ENCODE measurements around the gene RBFOX2. TPM values are rescaled to one million over a fixed set of nuclear protein-coding genes. Genes with fewer than 3 reads are reported as not detected.

The RBFOX2 gene
- total RNA-seq, 2 donors from 2014 or later, result 104 to 120 TPM

DNA sequence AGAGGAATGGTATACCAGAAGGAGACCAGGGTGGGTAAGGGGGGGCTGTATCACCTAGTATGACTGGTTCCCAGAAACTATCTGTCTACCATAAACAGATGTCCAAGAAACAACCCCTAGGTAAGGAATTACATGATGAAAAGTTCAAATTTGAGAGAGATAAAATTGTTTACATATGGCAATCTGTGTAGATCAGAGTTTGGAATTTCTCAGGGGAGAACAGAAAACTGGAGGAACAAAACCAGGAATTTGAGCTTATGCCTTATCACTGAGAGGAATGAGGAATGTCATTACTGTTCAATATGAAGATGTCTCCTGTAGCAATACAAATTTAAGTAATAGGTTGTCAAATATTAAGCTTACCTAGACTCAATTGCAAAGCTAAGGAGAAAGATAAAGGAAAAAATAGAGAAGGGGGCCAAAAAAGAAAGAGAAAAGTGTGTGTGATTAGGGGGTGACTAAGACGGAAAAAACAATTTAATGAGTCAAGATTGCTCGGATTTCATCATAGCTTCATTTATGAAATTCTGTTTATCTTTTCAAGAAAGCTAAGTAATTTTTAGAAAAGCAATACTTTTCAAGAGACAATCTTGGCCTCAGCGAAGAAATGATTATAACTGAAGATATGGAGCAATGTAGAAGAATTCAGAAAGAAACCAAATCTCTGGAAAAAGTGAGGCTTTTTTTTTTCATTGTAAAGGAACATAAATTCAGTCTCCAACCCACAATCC, 193.2 kb downstream of the RBFOX2 start:
- no peaks in the 10 kb centered on the region for H3K27me3 ChIP-seq (ENCODE audit: control insufficient read depth, insufficient read depth, low read length, poor library complexity, severe bottlenecking)
- DNase-seq, result no peak
- H3K9ac ChIP-seq (ENCODE audit: extremely low read depth, low read length, poor library complexity, severe bottlenecking), result peak overlapping the region; percentile 78
- H3K36me3 ChIP-seq (ENCODE audit: control insufficient read depth, insufficient read depth, low read length), result peaks cover 13% of the 10 kb centered on the region
- Mint-ChIP-seq H3K9me3 (no peaks in the 10 kb centered on the region), H3K4me1 (peaks cover 50% of the 10 kb centered on the region), H3K36me3 (ENCODE audit: low read depth) (peaks cover 3% of the 10 kb centered on the region), H3K27me3 (ENCODE audit: insufficient read depth) (no peaks in the 10 kb centered on the region), H3K27ac (peak overlapping the region; percentile 97), H3K4me3 (peak overlapping the region; percentile 67)
- H3K4me1 ChIP-seq (ENCODE audit: control insufficient read depth, insufficient read depth, low read length), result peaks cover 3% of the 10 kb centered on the region
- 31 to 60% methylated on average over 2 to 3 of the region's 3 CpGs for WGBS, 2 experiments (ENCODE audit: insufficient coverage in 1 of 2, insufficient read length in 1 of 2)
- peak overlapping the region; percentile 88 for H3K4me3 ChIP-seq (ENCODE audit: low read length)
- TF ChIP-seq, protein P1, sequence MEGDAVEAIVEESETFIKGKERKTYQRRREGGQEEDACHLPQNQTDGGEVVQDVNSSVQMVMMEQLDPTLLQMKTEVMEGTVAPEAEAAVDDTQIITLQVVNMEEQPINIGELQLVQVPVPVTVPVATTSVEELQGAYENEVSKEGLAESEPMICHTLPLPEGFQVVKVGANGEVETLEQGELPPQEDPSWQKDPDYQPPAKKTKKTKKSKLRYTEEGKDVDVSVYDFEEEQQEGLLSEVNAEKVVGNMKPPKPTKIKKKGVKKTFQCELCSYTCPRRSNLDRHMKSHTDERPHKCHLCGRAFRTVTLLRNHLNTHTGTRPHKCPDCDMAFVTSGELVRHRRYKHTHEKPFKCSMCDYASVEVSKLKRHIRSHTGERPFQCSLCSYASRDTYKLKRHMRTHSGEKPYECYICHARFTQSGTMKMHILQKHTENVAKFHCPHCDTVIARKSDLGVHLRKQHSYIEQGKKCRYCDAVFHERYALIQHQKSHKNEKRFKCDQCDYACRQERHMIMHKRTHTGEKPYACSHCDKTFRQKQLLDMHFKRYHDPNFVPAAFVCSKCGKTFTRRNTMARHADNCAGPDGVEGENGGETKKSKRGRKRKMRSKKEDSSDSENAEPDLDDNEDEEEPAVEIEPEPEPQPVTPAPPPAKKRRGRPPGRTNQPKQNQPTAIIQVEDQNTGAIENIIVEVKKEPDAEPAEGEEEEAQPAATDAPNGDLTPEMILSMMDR (conservative IDR thresholded peaks at IDR 0.05), result no peak
- no peaks in the 10 kb centered on the region for H3K9me3 ChIP-seq (ENCODE audit: control insufficient read depth, low read length)
- H3K27ac ChIP-seq (ENCODE audit: low read depth, low read length), result peak overlapping the region; percentile 78

DNA sequence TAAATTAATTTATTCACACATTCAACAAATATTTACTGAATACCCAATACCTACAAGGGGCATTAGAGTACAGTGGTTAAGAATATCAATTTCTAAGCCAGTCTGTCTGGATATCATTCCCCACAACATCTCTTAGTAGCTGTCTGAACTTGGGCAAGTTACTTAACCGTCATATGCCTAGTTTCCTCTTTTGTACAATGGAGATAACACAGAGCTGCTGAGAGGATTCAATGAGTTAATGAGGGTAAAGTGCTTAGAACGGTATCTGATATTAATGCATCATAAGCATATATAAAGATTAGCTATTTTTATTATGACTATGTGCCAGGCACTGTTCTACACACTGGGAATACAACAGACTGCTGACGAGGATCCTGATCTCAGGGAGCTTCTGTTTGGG, 194.6 kb downstream of the RBFOX2 start:
- TF ChIP-seq, protein P1 (conservative IDR thresholded peaks at IDR 0.05), result no peak
- no peak for DNase-seq
- Mint-ChIP-seq H3K4me1 (peaks cover 43% of the 10 kb centered on the region), H3K36me3 (ENCODE audit: low read depth) (peaks cover 3% of the 10 kb centered on the region), H3K27me3 (ENCODE audit: insufficient read depth) (no peaks in the 10 kb centered on the region), H3K27ac (peak overlapping the region; percentile 97), H3K4me3 (peak overlapping the region; percentile 67), H3K9me3 (no peaks in the 10 kb centered on the region)
- 79% methylated on average over 2 of the region's 3 CpGs; no CpG with 5 or more reads in 1 of the 2 experiments for WGBS, 2 experiments (ENCODE audit: insufficient coverage in 1 of 2, insufficient read length in 1 of 2)
- Histone ChIP-seq H3K4me3 (ENCODE audit: low read length) (peak overlapping the region; percentile 88), H3K27me3 (ENCODE audit: control insufficient read depth, insufficient read depth, low read length, poor library complexity, severe bottlenecking) (no peaks in the 10 kb centered on the region), H3K36me3 (ENCODE audit: control insufficient read depth, insufficient read depth, low read length) (peaks cover 16% of the 10 kb centered on the region), H3K27ac (ENCODE audit: low read depth, low read length) (no peak overlapping the region), H3K9me3 (ENCODE audit: control insufficient read depth, low read length) (no peaks in the 10 kb centered on the region), H3K9ac (ENCODE audit: extremely low read depth, low read length, poor library complexity, severe bottlenecking) (no peak overlapping the region), H3K4me1 (ENCODE audit: control insufficient read depth, insufficient read depth, low read length) (peaks cover 3% of the 10 kb centered on the region)

DNA sequence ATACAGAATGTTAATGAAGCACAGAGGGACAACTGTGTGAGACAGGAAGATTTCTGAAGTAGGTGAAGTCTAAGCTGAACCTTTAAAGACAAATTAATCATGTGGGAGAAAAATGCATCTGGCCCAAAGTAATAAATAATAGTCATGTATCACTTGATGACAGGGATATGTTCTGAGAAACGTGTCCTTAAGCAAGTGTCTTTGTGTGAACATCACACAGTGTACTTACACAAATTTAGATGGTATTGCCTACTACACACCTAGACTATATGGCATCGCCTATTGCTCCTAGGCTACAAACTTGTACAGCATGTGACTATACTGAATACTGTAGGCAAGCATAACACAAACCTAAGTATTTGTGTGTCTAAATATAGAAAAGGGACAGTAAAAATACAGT, 198.3 kb downstream of the RBFOX2 start:
- Mint-ChIP-seq H3K4me1 (peaks cover 23% of the 10 kb centered on the region), H3K27me3 (ENCODE audit: insufficient read depth) (no peaks in the 10 kb centered on the region), H3K9me3 (no peaks in the 10 kb centered on the region), H3K36me3 (ENCODE audit: low read depth) (peaks cover 8% of the 10 kb centered on the region), H3K27ac (no peak overlapping the region), H3K4me3 (no peak overlapping the region)
- no peak overlapping the region for H3K9ac ChIP-seq (ENCODE audit: extremely low read depth, low read length, poor library complexity, severe bottlenecking)
- H3K36me3 ChIP-seq (ENCODE audit: control insufficient read depth, insufficient read depth, low read length), result peaks cover 20% of the 10 kb centered on the region
- TF ChIP-seq, protein P1 (conservative IDR thresholded peaks at IDR 0.05), result no peak
- WGBS, 2 experiments (ENCODE audit: insufficient coverage in 1 of 2, insufficient read length in 1 of 2), result 80 to 91% methylated on average over 2 of the region's 2 CpGs
- no peak overlapping the region for H3K27ac ChIP-seq (ENCODE audit: low read depth, low read length)
- no peaks in the 10 kb centered on the region for H3K9me3 ChIP-seq (ENCODE audit: control insufficient read depth, low read length)
- peaks cover 3% of the 10 kb centered on the region for H3K4me1 ChIP-seq (ENCODE audit: control insufficient read depth, insufficient read depth, low read length)
- H3K27me3 ChIP-seq (ENCODE audit: control insufficient read depth, insufficient read depth, low read length, poor library complexity, severe bottlenecking), result no peaks in the 10 kb centered on the region
- DNase-seq, result no peak
- no peak overlapping the region for H3K4me3 ChIP-seq (ENCODE audit: low read length)
